ENCODE results near the gene LAMTOR2. TPM values are rescaled to one million over a fixed set of nuclear protein-coding genes. Genes with fewer than 3 reads are reported as not detected.
A peak's percentile ranks its signal among the peaks of the same experiment; 100 is the strongest.

LAMTOR2 gene
- total and polyA plus RNA-seq, 10 of the 15 experiments (the other 5 are each of a cell fraction or from before 2014, with no cell fraction given): 71.9 to 264 (median 97.0) TPM

- TF ChIP-seq RFX5 (IDR thresholded peaks at IDR 0.05; ENCODE audit: low read depth, low read length) (no peak), MEF2B (IDR thresholded peaks at IDR 0.05; ENCODE audit: partially characterized antibody, poor library complexity, severe bottlenecking) (peak; percentile 65), ZSCAN29 (IDR thresholded peaks at IDR 0.05) (no peak), USF2 (IDR thresholded peaks at IDR 0.05; ENCODE audit: borderline replicate concordance, low read depth, low read length) (no peak), RELB (IDR thresholded peaks at IDR 0.05; ENCODE audit: low read depth) (peak; percentile 43; the same call in 1 of the 2 replicates), BMI1 (IDR thresholded peaks at IDR 0.05; ENCODE audit: borderline replicate concordance) (no peak), SMARCA5 (IDR thresholded peaks at IDR 0.05) (no peak), STAT3 (IDR thresholded peaks at IDR 0.05; ENCODE audit: low read depth, low read length) (no peak), SUPT20H (IDR thresholded peaks at IDR 0.05; ENCODE audit: borderline replicate concordance, control insufficient read depth, low read depth, low read length) (no peak), FOXK2 (IDR thresholded peaks at IDR 0.05) (no peak), MEF2A (IDR thresholded peaks at IDR 0.05; ENCODE audit: insufficient read depth, low read depth, low read length) (no peak), FOS (IDR thresholded peaks at IDR 0.05; ENCODE audit: borderline replicate concordance, extremely low read depth, insufficient read length) (no peak), ZNF687 (IDR thresholded peaks at IDR 0.05) (no peak), TARDBP (IDR thresholded peaks at IDR 0.05; ENCODE audit: borderline replicate concordance) (no peak), WRNIP1 (IDR thresholded peaks at IDR 0.05; ENCODE audit: borderline replicate concordance, low read depth, low read length) (no peak), ATF7 (IDR thresholded peaks at IDR 0.05; ENCODE audit: low read depth) (no peak), LARP7 (IDR thresholded peaks at IDR 0.05) (no peak), SREBF2 (IDR thresholded peaks at IDR 0.05; ENCODE audit: low read length) (no peak), GABPA (IDR thresholded peaks at IDR 0.05; ENCODE audit: low read depth) (no peak), CHD1 (IDR thresholded peaks at IDR 0.05; ENCODE audit: low read depth, low read length) (no peak), IKZF2 (IDR thresholded peaks at IDR 0.05) (peak; percentile 78 to 81; a peak in 2 of 4 replicates)
- TF ChIP-seq, protein P1, sequence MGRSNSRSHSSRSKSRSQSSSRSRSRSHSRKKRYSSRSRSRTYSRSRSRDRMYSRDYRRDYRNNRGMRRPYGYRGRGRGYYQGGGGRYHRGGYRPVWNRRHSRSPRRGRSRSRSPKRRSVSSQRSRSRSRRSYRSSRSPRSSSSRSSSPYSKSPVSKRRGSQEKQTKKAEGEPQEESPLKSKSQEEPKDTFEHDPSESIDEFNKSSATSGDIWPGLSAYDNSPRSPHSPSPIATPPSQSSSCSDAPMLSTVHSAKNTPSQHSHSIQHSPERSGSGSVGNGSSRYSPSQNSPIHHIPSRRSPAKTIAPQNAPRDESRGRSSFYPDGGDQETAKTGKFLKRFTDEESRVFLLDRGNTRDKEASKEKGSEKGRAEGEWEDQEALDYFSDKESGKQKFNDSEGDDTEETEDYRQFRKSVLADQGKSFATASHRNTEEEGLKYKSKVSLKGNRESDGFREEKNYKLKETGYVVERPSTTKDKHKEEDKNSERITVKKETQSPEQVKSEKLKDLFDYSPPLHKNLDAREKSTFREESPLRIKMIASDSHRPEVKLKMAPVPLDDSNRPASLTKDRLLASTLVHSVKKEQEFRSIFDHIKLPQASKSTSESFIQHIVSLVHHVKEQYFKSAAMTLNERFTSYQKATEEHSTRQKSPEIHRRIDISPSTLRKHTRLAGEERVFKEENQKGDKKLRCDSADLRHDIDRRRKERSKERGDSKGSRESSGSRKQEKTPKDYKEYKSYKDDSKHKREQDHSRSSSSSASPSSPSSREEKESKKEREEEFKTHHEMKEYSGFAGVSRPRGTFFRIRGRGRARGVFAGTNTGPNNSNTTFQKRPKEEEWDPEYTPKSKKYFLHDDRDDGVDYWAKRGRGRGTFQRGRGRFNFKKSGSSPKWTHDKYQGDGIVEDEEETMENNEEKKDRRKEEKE (IDR thresholded peaks at IDR 0.05): no peak
- TF ChIP-seq, protein P2, sequence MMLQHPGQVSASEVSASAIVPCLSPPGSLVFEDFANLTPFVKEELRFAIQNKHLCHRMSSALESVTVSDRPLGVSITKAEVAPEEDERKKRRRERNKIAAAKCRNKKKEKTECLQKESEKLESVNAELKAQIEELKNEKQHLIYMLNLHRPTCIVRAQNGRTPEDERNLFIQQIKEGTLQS (IDR thresholded peaks at IDR 0.05; ENCODE audit: borderline replicate concordance, extremely low read depth, low read depth, low read length): no peak
These were observed 10.6 kb downstream of the LAMTOR2 start (continued) for GRCh38 chr1:156065212-156065611.

All from GM12878 (cell line).